ENCODE measurements around the gene ZBTB21.

The ZBTB21 gene

DNA sequence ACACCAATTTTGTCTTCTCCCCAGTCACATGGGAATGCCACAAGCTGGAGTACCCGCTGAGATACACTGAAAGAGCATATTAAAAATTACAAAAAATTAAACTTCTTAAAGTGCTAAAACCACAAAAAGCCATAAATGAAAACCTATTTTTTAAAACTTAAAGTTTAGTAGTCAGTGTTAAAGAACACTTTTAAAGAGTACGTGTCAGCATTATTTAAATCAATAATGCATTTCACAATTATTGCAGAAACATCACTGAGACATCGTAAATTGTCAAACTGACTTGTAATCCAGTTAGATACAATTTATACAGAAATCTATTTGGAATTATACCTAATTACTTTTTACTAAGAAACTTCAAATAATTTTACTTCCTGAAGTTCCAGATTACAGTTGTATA, 22.9 kb downstream of the ZBTB21 start:
- no peak for DNase-seq

GRCh38 chr21:41985662-41986416, 24.3 kb downstream of the ZBTB21 start:
- DNase-seq = no peak

DNA sequence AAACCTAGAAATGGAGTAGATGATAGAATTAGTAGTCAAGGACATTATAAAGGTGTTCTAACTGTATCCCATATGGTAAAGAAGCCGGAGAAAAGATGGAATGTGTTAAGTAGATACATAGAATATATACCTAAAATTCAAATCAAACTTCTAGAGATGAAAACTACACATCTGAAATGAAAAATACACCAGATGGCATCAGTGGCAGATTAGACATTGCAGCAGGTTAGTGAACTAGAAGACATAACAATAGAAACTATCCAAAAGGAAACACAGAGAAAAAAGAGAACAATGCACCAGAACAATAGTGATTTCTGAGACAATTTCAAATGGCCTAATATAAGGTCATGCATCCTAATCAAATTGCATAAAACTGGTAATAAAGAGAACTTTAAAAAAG, 26.9 kb downstream of the ZBTB21 start:
- DNase-seq = no peak

DNA sequence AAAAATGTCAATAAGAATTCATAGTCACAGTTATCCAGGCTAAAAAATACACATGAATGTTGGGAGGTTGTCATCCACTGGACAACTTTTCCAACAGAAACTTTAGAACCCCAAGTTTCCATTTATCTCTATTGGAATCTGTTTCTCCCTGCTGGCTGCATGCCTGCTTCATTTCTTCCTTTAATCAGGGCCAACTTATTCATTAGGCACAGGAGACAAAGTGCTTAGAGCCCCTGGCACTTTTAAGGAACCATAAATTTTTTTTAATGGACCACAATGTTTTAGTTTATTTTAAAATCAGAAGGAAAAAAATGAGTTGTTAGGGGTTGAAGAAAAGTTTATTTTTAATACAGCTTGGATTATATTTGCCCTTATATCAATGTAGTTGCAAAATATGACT, 29.6 kb downstream of the ZBTB21 start:
- no peak for DNase-seq

DNA sequence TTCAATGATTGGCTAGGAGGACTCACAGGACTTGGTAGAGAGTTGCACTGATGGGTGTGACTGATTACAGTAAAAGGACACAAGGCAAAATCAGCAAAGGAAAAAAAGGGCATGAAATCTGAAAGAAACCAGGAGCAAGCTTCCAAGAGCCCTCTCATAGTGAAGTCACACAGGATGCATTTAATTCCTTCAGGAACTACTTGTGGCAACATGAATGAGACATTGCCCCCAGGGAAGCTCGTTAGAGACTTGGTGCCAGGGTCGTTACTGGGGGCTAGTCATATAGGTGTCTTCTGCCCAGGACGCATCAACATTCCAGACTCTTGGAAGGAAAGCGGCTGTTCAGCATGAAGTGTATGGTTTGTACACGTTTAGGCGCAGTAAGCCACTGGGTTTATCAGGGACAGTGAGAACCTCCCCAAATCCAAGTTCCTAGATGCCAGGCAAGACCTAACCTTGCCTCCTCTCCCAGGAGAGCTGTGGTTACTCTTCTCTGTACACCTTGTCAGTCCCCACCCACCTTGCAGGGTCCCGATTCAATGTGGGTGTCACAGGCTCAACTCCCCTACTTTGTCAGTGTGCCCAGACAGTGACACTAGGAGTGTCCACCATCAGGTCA, 30.3 kb downstream of the ZBTB21 start:
- DNase-seq = no peak

DNA sequence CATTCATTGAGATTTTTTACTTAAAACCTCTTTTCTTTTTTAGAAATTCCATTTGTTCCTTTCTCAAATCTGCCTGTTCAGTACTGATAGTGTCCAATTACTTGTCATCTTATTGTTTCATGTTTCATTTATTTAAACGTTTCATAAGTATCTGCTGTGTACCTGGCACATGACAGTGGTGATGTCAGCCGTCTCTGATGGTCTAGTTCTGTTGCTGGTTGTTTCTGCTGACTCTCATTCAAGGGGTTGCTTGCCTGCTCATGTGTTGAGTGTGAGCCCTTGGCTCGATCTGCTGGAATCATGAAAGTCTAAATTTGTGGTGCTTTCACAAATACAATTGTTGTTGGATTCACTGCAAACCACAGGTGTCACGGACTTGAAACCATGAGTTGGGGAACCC, 30.8 kb downstream of the ZBTB21 start:
- DNase-seq = no peak

GRCh38 chr21:41977034-41977950, 32.9 kb downstream of the ZBTB21 start:
- no peak for DNase-seq

GRCh38 chr21:41976611-41977010, 33.5 kb downstream of the ZBTB21 start:
- DNase-seq = no peak

DNA sequence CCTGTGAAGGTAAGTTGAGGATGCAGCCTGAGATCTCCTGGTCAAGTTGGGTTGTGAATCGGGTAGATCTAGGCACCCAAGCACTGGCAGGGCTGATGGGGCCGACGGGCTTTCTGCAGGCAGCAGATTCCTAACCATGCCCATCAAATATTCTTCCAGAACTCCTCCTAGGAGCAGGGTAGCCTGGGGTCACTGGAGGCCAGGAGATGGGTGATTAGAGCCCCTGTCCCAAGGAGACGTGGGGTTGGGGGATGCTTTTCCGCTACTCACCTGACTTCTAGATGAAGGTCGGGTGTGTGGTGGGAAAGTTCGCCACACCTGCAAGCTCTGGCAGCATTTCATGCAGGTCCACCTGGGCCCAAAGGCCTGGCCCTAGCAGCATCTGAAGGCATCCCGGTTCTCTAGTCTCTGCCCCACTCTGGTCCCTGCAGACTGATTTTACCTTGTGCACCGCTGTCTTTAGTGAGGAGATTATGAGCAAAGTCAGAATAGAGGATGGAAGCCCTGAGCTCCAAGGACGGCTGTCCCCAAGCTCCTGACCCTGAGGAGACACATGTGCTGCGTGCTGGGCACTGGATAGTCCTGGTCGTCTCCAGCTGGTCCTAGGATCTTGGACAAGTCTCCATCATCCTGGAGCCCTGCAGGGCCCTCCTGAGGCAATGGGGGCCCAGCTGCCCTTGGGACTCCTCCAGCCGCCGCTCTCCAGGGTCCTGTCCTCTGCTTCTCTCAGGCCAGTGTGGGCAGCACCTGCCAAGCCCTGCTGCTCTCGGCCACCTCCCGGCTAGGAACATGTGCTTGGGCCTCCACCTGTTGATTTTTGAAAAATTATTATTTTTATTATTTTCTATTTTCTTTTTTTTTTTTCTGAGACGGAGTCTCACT, 34.5 kb downstream of the ZBTB21 start:
- DNase-seq = no peak

GRCh38 chr21:41974752-41975053, 35.5 kb downstream of the ZBTB21 start:
- no peak for DNase-seq

DNA sequence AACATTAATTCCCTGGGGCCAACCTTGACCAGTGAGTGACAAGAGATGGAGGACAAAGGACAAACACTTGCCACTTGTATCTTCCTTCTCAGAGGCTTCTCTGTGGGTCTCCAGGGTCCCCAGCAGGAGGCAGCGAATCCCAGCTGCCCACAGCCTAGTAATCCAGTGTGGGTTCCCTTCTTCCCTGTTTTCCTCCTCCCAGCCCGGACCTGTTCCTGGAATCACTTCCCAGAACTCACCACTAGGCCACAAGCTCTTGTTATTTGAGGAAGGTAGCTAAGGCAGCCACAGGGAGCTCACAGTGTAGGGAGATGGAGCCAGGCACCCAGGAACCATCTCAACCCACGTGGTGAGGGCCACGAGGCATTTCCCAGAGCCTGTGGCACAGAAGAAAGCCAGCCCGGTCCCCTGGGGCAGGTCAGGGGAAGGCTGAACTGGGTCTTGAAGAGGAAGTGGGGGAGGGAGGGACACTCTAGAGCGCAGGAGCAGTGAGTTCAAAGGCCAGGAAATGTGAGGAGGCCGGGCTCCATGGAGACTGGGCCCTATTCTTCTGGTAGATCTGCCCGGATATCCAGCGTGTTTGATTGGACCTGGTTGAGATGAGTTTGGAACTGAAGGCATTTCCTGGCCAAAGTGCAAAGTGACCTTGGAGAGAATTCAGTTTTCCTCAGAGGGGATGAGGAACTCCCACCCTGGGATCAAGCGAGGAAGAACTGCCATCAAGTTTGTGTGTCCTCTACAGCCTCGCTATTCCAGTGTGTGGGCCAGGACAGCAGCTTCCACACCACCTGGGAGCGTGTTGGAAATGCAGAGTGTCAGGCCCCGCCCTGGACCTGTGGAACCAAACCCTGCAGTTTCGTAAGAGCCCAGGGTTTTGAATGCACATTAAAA, 36.1 kb downstream of the ZBTB21 start:
- DNase-seq = no peak

DNA sequence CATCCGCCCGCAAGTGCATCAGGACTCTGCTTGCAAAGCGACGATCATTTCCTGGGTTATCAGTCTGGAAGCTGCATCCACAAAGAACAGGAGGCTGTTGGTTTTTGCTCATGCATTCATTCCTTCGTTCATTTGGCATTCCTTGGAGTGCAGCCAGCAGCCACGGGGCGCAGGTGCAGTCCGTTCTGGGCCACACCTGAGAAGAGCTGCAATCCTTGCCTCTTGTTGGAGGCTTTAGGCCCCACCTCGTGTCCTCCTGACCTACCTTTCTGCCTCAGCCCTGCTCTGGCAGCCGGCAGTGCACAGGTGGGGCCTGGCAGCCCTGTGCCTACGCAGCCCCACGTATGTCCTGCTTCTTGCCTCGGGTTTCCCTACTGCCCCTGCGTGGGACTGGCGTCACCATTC, 36.7 kb downstream of the ZBTB21 start:
- DNase-seq = no peak

DNA sequence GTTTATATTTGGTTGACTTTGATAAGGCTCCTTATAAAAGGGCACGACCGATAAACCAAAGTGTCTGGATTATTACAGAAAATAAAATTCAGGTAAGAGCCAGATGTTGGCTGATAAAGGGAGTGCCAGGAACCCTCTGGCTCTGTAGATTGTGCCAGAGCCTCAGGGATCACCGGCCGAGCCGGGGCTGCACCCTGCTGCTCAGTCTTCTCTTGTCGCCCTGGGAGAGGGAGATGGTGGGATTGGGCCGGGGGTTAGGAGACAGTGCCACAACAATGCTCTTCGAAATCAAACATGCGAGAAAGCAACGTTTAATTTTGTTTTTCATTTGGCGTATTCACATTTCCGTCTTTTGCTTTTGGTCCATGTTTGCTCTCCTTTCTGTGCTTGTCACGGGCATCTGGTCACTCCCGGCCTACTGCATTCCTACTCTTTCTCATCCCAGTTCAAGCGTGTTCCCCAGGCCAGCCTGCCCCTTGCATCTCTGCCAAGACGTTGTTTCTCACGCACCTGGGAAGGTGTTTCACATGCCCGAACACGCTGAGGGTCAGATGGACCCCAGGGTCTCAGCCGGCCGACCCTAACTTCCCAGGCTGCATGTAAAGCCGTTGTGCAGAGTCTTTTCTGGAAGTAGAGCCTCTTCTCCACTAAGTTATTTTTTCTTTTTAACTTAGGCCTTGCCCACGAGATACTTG, 37.5 kb downstream of the ZBTB21 start:
- DNase-seq = no peak

DNA sequence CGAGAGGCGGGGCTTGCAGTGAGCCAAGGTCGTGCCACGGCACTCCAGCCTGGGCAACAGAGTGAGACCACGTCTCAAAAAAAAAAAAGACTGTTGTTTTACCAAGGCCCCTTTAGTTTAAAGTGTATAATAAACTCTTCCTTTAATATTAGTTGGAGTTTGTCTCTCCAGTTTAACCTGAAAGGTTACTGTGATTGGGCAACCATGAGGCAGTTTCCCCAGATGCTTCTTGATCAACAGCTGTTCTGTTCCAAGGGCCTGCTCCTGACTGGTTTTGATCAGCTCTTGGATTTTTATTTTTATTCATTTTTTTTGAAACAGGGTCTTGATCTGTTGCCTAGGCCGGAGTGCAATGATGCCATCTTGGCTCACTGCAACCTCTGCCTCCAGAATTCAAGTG, 38.3 kb downstream of the ZBTB21 start:
- DNase-seq = no peak

GRCh38 chr21:41970751-41971653, 39.2 kb downstream of the ZBTB21 start:
- no peak for DNase-seq

GRCh38 chr21:41970106-41970391, 40.1 kb downstream of the ZBTB21 start:
- no peak for DNase-seq

- no peak for DNase-seq
Measured at GRCh38 chr21:41967708-41968107, 42.5 kb downstream of the ZBTB21 start.

DNA sequence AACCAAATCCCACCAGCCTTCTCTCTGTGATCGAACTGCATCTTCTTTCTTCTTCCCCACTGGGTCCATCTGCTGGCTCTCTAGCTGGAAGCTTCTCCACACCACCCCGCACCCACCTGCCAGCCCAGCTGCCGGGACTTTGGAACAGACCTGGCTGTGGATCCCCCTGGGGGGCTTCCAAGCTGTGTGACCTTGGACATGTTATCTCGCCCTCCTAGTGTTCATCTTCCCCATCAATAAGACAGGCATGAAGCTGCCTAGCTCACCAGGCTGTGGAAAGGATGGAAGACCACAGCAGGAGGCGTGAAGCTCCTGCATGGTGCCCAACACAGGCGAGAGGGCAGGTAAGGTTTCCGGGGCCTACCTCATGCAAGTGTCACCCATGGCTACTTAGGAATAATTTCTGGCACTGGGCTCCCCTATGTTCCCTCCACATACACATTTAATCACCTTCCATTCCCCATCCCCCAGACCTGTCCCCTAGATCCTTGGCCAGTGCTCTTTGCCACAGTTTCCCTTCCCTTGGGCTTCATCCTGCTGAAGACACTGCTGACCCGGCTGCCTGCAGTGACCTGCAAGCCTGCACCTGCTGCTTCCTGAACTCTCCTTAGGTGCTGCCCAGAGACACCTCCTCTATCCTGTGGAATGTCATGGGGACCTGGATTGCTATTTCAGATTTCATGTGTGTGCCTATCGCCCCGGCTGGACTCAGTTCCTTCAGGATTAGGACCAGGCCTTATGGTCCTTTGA, 43.1 kb downstream of the ZBTB21 start:
- DNase-seq = no peak

GRCh38 chr21:41966041-41966833, 43.9 kb downstream of the ZBTB21 start:
- DNase-seq = no peak
